ENCODE measurements around the gene PSD.
A peak's percentile ranks its signal among the peaks of the same experiment; 100 is the strongest.
"Not testable (repeated sequence)": the region's sequence is repeated elsewhere in the genome, so short reads cannot be mapped to it uniquely, and the experiment has no call there.

PSD gene

GRCh38 chr10:102418622-102419268 lies at the start of gene PSD:
Gene PSD, minus strand, starts transcription at chr10:102418785. Its CDS starts 1,747 bp downstream, at chr10:102417038.
- DNase-seq (ENCODE audit: low read depth), result no peak

GRCh38 chr10:102467971-102468438 lies 49.4 kb upstream of the PSD start:
- no peak for DNase-seq (ENCODE audit: low read depth)

GRCh38 chr10:102467318-102467717 lies 48.7 kb upstream of the PSD start:
- no peak for DNase-seq (ENCODE audit: low read depth)

GRCh38 chr10:102465466-102465865 lies 46.9 kb upstream of the PSD start:
- DNase-seq (ENCODE audit: low read depth), result no peak

DNA sequence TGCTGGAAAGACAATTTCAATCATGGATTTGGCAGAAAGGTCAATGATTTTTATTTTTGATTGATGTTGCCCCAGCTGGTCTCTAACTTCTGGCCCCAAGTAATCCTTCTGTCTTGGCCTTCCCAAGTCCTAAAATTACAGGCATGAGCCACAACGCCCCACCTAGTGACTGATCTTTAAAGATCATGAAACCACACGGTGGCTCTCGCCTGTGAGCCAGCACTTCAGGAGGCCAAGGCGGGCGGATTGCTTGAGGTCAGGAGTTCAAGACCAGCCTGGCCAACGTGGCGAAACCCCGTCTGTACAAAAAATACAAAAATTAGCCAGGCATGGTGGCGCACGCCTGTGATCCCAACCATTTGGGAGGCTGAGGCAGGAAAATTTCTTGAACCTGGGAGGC lies 45.4 kb upstream of the PSD start:
- DNase-seq (ENCODE audit: low read depth), result no peak

DNA sequence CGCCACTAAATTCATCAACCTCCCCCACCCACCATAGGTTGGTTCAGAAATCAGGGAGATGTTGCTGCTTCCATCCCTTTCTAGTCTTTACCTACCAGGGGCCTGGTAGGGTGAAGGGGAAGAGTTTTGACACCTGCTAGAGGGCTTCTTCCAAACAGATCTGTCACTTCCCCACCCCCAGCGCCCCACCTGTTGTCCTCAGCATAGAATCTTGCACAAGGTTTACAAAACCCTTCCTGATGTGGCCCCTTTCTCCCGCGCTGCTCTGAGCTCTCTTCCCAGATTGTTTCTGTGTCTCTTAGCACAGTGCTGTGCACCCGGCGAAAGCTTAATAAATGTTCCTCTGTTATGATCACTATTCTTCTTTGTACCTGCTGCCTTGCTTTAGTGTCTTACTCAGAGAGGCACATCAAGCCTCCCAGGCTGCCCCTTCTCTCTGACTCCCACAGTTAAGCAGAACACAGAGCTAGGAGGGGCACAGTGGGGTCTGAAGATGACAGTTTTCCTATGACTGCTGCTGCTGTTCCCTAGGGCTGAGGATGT lies 44.0 kb upstream of the PSD start:
- DNase-seq (ENCODE audit: low read depth), result no peak

- peak; percentile 66 for DNase-seq (ENCODE audit: low read depth)
Observed at GRCh38 chr10:102461187-102462054, 42.8 kb upstream of the PSD start.

DNA sequence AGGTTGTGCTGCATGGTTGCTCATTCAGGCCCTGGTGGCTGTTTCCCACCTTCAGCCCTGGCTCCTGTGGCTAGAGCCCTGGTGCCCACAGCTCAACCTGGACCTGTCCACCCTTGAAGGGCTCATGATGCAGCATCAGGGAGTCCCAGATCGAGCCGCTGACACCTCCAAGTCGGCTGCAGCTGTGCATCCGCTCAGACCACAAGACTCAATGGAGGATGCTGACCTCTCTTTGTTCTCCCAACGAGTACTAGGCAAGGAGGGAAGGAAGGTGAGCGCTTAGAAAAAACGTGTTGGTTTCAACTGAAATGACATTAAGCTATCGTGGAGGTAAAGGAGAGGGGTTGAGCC lies 42.2 kb upstream of the PSD start:
- DNase-seq (ENCODE audit: low read depth), result no peak

GRCh38 chr10:102458656-102459055 lies 40.1 kb upstream of the PSD start:
- DNase-seq (ENCODE audit: low read depth), result no peak

DNA sequence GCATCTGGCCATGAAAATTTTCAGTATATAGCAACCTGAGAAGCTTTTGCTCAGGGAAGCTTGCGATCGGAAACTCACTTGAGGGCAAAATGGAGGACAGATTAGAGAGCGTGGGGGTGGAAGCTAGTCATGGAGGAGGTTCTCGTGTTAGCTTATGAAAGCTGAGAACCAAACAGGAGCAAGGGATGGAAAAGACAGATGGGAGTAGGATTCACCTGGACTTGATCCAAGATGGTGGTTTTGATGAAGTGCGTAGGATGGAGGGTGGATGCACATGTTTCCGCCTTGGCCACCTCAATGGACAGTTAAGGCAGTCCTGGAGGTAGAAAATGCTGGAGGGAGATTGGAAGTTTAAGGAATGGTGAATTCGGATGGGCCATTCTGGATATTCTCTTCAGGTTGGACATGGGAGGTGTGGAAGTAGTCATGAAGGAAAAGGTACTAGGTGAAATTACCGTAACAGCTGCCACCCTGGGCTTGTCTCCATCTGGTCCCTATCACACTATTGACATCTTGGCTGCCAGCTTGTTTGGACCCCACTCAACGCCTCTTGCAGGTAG lies 39.1 kb upstream of the PSD start:
- no peak for DNase-seq (ENCODE audit: low read depth)

DNA sequence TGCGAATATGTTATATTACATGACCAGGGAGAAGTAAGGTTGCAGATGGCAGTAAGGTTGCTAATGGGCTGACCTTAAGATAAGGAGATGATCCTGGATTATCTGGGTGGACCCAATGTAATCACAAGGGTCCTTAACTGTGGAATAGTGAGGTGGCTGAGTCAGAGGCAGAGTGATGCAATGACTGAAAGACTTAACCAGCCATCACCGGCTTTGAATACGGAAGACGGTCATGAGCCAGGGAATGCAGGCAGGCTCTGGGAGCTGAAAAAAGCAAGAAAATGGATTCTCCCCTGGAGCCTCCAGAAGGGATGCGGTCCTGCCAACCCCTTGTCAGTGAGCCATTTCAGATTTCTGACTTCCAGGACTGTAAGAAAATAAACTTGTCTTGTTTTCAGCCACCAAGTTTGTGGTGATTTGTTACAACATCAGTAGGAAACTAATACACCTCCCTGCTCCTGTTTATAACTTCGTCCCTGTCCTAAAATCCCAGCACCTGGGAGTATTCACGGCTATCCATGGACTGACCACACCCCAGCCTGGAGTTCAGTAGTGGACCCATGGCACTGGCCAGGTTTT lies 37.4 kb upstream of the PSD start:
- DNase-seq (ENCODE audit: low read depth), result peak; percentile 69

GRCh38 chr10:102454662-102455487 lies 36.3 kb upstream of the PSD start:
- not testable (repeated sequence) for DNase-seq (ENCODE audit: low read depth)

DNA sequence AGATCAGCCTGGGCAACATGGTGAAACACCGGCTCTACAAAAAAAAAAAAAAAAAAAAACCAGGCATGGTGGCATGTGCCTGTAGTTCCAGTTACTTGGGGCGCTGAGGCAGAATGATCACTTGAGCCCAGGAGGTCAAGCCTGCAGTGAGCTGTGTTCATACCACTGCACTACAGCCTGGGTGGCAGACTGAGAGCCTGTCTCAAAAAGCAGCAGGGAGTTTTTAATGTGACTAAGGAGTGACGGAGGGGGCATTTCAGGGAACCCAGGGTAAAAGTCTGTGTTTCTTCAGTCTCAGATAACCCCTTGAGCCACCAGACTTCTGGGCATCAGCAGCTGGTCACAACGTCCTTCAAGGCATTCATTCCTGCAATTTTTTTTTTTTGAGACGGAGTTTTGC lies 34.9 kb upstream of the PSD start:
- DNase-seq (ENCODE audit: low read depth), result no peak

- DNase-seq (ENCODE audit: low read depth), result peak; percentile 52
Observed at GRCh38 chr10:102452672-102453340, 34.2 kb upstream of the PSD start.

- DNase-seq (ENCODE audit: low read depth), result no peak
Observed at GRCh38 chr10:102451105-102451969, 32.8 kb upstream of the PSD start, which contains the start of gene C10orf95. Gene C10orf95, minus strand, starts transcription at chr10:102451543. Its CDS starts 450 bp downstream, at chr10:102451093.

DNA sequence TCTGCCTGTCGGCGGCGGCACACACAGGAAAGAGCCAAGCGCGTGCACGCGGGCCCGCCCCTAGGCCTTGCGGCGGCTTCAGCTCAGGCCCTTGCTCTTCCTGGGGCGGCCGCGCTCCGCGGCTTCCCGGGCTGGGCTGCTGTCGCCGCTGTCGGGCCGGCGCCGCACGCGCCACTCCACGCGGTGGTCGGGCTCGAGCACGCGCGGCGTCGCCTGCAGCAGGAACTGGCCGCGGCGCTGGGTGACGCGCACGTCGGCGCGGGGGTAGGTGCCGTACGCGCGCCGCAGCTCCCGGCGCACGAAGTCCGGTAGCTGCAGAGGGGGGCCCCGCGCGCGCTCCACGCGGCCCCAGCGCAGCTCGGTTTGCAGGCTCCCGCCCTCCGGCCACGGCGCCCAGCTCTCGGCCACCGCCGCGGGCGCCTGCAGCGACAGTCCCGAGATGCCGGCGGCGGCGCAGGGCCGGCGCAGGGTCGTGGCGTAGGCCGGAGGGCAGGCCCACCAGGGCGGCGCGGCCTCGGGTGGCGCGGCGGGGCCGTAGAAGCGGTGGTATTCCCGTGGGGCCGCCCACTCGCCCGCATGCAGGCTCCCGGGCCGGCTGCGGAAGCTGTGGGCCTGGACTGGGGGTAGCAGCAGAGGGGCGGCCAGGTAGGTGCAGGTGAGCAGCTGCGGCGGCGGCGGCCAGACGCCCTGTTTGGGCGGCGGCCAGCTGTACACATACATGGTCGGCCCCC lies 32.0 kb upstream of the PSD start:
- DNase-seq (ENCODE audit: low read depth), result peak; percentile 75

DNA sequence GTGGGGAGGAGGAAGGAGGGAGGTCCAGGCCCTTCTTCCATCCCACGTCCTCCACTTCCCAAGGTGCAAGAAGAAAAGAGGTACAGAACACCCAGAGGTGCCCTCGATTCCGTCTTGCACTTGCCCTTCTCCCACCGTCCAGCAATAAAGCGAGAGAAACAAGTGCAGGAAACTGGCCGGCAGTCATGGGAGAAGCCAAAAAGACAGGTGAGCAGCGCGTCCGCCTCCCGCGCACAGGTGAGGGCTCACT lies 31.5 kb upstream of the PSD start:
- no peak for DNase-seq (ENCODE audit: low read depth)

DNA sequence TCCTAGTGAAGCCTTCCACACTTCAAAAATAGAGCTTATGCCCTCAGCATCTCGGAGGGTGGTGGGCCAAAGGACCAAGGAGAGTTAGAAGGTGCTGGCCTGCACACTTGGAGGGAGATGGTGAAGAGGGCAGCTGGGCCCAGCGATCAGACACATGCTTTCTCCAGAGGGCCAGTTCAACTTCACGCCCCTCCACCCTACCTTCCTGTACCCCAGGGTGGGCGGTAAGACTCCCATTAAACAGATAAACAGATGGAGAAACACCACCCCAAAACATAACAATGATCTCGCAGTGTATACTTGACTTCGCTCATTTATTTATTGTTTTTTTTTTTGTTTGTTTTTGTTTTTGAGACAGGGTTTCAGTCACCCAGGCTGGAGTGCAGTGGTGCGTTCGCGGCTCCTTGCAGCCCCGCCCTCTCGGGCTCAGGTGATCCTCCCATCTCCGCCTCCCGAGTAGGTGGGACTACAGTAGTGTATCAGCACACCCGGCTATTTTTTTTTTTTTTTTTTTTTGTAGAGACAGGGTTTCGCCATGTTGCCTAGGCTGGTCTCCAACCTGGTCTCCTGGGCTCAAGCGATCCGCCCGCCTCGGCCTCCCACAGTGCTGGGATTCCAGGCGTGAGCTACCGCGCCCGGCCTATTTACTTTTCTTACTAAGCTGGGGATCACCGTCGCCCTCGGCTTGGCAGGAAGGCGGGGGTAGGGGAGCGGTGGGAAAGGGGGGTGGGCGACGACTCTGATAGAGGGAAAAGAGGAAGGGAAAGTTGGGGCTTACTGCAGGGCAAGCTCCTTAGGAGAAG lies 30.9 kb upstream of the PSD start:
- peak; percentile 47 for DNase-seq (ENCODE audit: low read depth)

DNA sequence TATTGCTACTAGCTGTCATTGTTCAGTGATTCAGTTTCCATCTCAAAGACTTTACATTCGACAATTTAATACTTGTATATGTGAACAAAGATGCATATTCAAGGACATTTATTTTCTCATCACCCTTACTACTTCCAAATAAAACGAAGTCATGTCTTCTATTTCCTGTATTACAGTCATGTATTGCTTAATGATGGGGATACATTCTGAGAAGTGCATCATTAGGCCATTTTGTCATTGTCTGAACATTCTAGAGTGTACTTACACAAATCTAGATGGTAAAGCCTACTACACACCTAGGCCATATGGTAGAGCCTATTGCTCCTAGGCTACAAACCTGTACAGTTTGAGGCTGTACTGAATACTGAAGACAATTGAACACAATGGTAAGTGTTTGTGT lies 26.3 kb upstream of the PSD start:
- DNase-seq (ENCODE audit: low read depth), result no peak

Data from fibroblast of gingiva (primary cell).